GM19455 (cell line): ENCODE results near the gene CHRNG.

ENCODE experiments used
- ATAC-seq: cut with Tn5 transposase; IDR thresholded peaks from one replicate; pipeline ENCODE4 v1.9.1; 2021; ENCODE audit not compliant: unreplicated experiment

Gene CHRNG

DNA sequence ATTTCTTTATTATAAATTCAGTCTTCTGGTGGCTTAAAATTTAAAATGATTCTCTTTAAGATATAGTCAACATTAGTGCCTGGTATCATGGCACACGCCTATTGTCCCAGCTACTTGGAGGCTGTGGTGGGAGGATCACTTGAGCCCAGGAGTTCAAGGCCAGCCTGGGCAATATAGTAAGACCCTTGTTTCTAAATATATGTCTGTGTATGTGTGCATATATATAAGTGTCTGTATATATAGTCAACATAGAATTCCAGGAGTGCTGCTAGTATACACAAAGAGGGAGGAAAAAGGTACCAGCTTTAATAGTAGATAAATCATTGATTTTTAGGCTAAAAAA is 35.9 kb downstream of the CHRNG start:
- ATAC-seq = no peak

GRCh38 chr2:232576995-232577394 is 37.5 kb downstream of the CHRNG start:
- no peak for ATAC-seq

DNA sequence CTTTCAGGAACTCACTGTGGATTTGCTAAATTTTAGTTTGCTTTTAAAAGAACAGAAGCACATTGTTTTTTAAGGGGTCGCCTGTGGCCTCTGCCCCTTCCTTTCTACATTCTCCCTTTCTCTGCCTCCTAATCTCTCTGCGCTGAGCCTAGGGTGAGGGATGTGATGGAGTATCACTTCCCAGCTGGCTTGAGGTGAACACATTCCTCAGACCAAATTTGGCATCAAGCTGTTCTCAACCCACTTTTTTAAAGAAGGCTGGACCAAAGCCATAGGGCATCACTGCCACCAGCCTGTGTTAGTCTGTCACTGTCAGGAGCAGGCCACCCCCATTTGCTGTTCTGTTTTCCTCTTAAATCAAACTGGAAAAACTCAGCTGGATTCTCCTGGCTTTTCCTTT is 38.3 kb downstream of the CHRNG start:
- ATAC-seq = no peak

- ATAC-seq = no peak
These were observed 39.1 kb downstream of the CHRNG start for GRCh38 chr2:232578626-232579025.

DNA sequence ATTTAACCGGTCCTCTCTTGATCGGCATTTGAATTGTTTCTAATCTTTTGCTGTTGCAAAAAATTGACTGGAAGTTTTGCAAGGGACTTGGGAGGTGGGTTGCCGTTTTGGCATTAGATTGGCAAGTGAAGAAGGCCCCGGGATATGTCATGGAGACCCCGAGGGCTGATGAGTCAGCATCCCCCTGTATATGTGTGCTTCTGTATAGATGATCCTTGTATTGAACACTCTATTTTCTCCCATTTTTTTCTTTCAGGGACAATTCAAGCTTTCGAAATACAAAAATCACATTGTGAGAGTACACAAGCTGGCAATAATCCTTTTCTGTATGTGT is 41.1 kb downstream of the CHRNG start:
- ATAC-seq = no peak

DNA sequence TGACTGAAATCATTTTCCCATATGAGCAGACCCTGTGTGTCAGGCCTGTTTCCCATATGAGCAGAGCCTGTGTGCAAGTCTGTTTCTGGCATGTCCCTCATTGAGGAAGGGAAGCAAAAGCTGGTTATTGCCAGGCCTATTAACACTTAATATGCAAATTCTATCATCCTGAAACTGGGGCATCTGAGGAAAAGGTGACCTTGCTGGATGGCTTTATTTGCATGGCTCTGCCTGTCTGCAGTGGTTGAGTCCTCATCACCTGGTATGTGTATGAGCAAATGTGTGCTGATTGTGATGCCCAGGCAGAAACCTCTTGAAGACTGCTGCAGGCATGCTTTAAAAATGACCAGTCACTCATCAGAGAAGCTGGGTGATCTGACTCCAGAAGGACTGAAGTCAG is 42.2 kb downstream of the CHRNG start:
- ATAC-seq = no peak

DNA sequence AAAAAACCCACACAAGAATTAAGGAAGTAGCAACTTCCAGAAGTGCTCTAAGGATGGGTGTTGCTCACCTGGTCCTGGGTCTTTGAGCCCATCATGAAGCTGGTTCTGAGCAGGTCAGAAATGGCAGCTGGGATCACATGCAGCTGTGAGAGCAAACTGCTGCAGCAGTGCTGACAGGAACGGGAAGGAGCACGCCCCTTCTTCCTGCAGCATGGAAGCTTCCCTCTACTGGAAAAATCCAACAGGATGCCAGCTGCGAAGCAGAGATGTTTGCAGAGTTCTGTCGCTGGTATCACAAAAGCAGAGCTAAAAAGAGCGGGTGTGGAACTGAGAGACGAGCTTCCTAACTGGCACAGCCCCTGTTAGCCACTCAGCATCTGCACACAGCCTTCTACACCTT is 44.7 kb downstream of the CHRNG start:
- ATAC-seq = no peak

- ATAC-seq = no peak
These were observed 47.5 kb downstream of the CHRNG start for GRCh38 chr2:232586943-232587505.

DNA sequence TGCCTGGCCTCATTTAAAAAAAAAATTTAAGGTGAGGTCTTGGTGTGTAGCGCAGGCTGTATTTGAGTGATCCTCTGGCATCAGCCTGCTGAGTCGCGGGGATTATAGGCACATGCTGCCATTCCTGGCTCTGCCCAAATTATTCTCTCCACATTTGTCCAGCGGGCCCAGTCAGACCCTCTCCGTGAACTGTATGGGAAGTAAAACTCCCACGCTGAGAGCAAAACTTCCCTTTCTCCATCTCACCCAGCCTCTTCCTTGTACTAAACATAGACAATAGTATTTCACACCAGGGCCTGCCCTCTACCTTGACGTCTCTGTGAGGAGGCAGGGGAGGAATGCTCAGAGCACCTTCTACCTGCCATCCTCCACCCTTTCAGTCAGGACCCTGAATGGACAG is 48.0 kb downstream of the CHRNG start:
- no peak for ATAC-seq

DNA sequence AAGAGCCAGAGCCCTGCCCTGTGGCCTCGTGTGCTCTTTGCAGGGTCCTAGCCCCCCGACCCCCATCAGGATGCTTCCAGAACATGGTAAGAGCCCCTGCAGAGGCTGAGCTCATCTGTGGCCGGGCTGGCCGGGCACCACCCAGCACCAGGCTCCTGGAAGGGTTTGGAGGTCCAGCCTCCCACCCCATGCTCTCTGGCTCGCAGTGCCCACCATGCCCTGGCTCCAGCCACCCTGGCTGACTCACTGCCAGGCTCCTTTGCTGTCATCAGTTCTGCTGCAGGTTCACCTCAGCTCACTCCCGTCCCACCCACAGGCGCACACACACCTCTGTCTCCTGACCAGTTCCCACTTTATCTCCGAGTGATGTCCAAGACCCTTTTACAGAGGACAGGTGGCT is 48.5 kb downstream of the CHRNG start:
- no peak for ATAC-seq

DNA sequence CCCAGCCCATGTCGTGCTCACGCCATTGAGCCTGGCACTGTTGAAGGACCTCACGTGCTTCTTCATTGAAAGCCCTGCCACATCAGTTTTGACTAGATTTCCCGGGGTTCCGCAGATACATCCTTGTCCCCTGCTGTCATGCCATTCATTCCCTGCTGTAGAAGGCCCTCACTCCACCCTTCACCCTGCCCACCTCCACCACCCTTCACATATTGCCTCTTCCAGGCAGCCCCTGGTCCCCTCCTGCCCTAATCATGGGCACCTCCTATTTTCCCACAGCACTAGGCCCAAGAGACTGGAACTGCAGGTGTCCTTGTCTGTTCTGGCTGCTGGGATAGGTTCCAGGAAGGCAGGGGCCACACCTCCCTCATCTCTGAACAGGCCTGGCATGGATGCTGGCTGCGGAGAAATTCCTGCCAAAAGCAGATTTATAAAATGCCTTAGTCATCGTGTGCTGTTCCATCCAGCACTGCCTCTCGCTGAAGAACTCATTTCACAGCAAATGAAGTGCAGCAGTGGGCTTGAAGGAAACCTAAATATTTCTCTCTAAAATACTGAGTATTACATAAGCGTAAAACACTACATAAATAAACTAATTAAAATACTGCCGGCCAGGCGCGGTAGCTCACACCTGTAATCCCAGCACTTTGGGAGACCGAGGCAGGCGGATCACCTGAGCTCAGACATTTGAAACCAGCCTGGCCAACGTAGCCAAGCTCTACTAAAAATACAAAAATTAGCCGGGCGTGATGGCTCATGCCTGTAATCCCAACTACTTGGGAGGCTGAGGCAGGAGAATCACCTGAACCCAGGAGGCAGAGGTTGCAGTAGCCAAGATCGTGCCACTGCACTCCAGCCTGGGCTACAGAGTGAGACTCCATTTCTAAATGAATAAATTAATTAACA is 49.4 kb downstream of the CHRNG start:
- no peak for ATAC-seq

GRCh38 chr2:232592772-232593395 is 53.4 kb downstream of the CHRNG start:
- ATAC-seq = no peak

GRCh38 chr2:232593982-232594381 is 54.5 kb downstream of the CHRNG start:
- ATAC-seq = no peak
